Ishikawa (cell line): ENCODE measurements around the gene SCN9A.

ENCODE experiments used
- CREB1 ChIP-seq: IDR thresholded peaks from 2 replicates; pipeline ENCODE4 v1.6.1; 2012; ENCODE audit warnings: low read depth
- EGR1 ChIP-seq: IDR thresholded peaks from 2 replicates; pipeline ENCODE4 v1.6.1; 2012
- EP300 ChIP-seq: IDR thresholded peaks from 2 replicates; pipeline ENCODE4 v1.6.1; 2012; ENCODE audit warnings: borderline replicate concordance
- FOXM1 ChIP-seq: IDR thresholded peaks from 2 replicates; pipeline ENCODE4 v1.6.1; 2012; ENCODE audit warnings: low read depth, borderline replicate concordance
- RAD21 ChIP-seq: IDR thresholded peaks from 2 replicates; pipeline ENCODE4 v1.6.1; 2012; ENCODE audit warnings: low read depth
- REST ChIP-seq: IDR thresholded peaks from 2 replicates; pipeline ENCODE4 v1.6.1; 2012; ENCODE audit warnings: low read depth, mild to moderate bottlenecking
- TAF1 ChIP-seq: IDR thresholded peaks from 2 replicates; pipeline ENCODE4 v1.6.1; 2012; ENCODE audit warnings: low read depth, mild to moderate bottlenecking
- TCF12 ChIP-seq: IDR thresholded peaks from 2 replicates; pipeline ENCODE4 v1.6.1; 2012; ENCODE audit warnings: low read depth
- TEAD4 ChIP-seq: IDR thresholded peaks from 2 replicates; pipeline ENCODE4 v1.6.1; 2012
- USF1 ChIP-seq: IDR thresholded peaks from 2 replicates; pipeline ENCODE4 v1.6.1; 2012
- YY1 ChIP-seq: IDR thresholded peaks from 2 replicates; pipeline ENCODE4 v1.6.1; 2012; ENCODE audit warnings: low read depth
- ZBTB7A ChIP-seq: IDR thresholded peaks from 2 replicates; pipeline ENCODE4 v1.6.1; 2012; ENCODE audit warnings: low read depth

GRCh38 chr2:166331468-166331867 lies 44.3 kb downstream of the SCN9A start:
- no peak for TF ChIP-seq CREB1
- TF ChIP-seq EP300 = no peak
- TF ChIP-seq USF1 = no peak
- TF ChIP-seq REST = no peak
- TF ChIP-seq TCF12 = no peak
- no peak for TF ChIP-seq FOXM1
- no peak for TF ChIP-seq RAD21
- TF ChIP-seq YY1 = no peak
- TF ChIP-seq ZBTB7A = no peak
- no peak for TF ChIP-seq EGR1
- TF ChIP-seq TAF1 = no peak
- no peak for TF ChIP-seq TEAD4
